22Rv1 (cell line): ENCODE data around the gene GSG1L.

Experiments
- H3K27ac ChIP-seq: fragments of 450-650 bp; 2 replicates; pipeline ENCODE4 v1.5.1; 2017
- CTCF ChIP-seq: fragments of 450-650 bp; IDR thresholded peaks from 2 replicates; pipeline ENCODE4 v1.5.1; 2017; ENCODE audit warnings: mild to moderate bottlenecking
- ZFX ChIP-seq: fragments of 450-650 bp; IDR thresholded peaks from 2 replicates; pipeline ENCODE4 v1.6.1; 2017; ENCODE audit warnings: antibody characterized with exemption, borderline replicate concordance

GSG1L gene

GRCh38 chr16:27785307-27785678, 278.2 kb downstream of the GSG1L start:
- TF ChIP-seq ZFX = no peak
- no peak for TF ChIP-seq CTCF
- H3K27ac ChIP-seq = no peak overlapping the region

GRCh38 chr16:27784351-27785306, 278.9 kb downstream of the GSG1L start:
- TF ChIP-seq CTCF = no peak
- TF ChIP-seq ZFX = no peak

GRCh38 chr16:27781981-27782880, 281.3 kb downstream of the GSG1L start:
- no peak overlapping the region for H3K27ac ChIP-seq
- TF ChIP-seq CTCF = no peak
- TF ChIP-seq ZFX = no peak

More at GRCh38 chr16:27784351-27785306, 278.9 kb downstream of the GSG1L start:
- H3K27ac ChIP-seq = no peak overlapping the region

GRCh38 chr16:27781195-27781524, 282.4 kb downstream of the GSG1L start:
- TF ChIP-seq CTCF (no peak), ZFX (no peak)
- no peak overlapping the region for H3K27ac ChIP-seq

- TF ChIP-seq CTCF (no peak), ZFX (no peak)
- no peak overlapping the region for H3K27ac ChIP-seq
Observed at GRCh38 chr16:27780468-27781194, 282.9 kb downstream of the GSG1L start.

- H3K27ac ChIP-seq = no peak overlapping the region
- TF ChIP-seq ZFX = no peak
- no peak for TF ChIP-seq CTCF
Observed at GRCh38 chr16:27779641-27780164, 283.8 kb downstream of the GSG1L start.
